Occipital lobe (tissue), 2 donors: Measurements from ENCODE around the gene LMAN2. TPM values are rescaled to one million over a fixed set of nuclear protein-coding genes. Genes with fewer than 3 reads are reported as not detected.
"Not testable (repeated sequence)": the region's sequence is repeated elsewhere in the genome, so short reads cannot be mapped to it uniquely, and the experiment has no call there.

Source experiments
- DNase-seq: peaks from one replicate; lab custom pipeline; 2025; lab: John Stamatoyannopoulos, UW
- total RNA-seq: library from RNA; depleted of rRNA; stranded (reverse); fragments of >200 nt; gene quantifications from one replicate; pipeline ENCODE4 v1.2.3, GENCODE V29; 2014

Gene LMAN2
- total RNA-seq, 1 donor from 2014 or later, result 73.5 TPM

GRCh38 chr5:177307544-177308363, 43.7 kb downstream of the LMAN2 start:
- no peak for DNase-seq

DNA sequence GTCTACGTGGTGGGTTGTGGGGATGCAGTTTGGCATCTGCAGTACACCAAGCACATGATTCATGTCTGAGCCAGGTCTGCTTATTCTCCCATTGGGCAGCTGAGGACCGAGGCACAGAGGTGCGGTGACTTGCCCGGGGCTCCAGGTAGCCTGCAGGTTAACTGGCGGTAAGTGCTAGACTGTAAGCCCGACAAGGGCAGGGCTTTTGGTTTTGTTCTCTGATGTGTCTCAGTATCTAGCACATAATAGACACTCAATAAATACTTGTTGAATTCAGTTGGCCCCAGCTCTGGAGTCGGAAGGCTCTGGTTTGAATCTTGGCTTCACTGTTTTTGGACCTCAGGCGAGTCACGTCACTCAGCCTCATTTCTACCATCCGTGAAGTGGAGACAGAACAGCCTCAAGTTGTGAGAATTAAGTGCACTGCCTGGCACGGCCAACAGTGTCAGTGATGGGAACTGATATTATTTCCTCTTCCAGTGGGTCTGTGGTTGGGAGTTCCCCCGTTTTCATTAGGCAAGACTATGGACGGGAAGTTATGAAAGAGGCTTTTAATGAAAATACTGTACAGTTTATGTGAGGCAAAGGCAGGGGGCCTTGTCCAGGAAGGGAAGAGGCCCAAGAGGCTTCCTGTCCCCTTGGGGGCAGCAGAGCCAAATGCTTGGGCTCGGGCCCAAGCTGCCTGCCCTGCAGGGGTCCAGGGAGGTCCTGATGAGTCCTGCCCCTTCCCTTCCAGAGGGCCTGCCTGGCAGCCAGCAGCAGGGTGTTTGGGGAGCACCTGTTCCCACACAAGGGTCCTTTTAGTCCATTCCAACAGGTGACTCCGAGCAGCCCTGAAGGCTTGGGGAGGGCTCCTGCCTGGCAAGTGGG, 44.6 kb downstream of the LMAN2 start:
- DNase-seq, result no peak

DNA sequence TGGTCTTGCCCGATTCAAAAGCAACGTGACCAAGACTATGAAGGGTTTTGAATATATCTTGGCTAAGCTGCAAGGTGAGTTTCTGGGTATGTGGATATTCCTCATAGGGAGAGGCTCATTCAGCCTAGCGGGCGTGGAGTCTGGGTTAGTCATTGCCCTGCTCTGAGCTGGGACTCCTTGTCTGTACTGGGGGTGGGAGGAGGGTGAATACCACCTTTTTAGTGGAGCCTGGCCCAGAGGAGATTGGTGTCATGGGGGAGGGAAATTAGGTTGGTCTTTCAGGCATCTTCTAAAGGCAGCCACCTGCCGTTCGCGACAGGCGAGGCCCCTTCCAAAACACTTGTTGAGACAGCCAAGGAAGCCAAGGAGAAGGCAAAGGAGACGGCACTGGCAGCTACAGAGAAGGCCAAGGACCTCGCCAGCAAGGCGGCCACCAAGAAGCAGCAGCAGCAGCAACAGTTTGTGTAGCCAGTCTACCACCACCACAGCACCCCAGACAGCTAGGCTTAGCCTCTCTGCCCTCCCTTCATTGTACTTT, 45.3 kb downstream of the LMAN2 start:
- not testable (repeated sequence) for DNase-seq

DNA sequence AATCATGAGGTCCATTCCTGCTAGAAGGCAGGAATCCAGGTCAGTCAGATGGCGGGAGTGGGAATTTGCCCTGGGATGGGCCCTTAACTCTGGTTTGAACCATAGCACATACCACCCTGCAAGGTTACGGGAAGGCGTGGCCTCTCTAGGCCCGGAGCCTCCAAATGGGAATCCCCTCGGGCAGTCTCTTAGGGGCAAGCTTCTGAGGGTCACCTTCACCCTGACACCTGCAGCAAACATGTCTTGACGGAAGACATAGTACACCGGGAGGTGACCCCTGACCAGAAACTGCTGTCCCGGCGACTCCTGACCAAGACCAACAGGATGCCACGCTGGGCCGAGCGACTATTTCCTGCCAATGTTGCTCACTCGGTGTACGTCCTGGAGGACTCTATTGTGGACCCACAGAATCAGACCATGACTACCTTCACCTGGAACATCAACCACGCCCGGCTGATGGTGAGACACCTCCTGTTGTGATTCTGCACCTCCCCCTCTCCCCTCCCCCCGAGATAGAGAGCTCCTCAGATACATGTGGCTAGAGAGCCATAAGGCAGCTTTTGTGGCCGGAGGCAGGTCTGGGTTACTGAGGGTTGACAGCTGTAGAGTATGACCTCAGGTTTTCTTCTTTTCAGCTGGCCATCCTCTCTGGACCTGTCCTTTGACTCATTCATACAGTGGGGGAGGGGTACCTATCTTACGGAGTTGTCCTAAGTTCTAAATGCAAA, 46.9 kb downstream of the LMAN2 start:
- no peak for DNase-seq

- DNase-seq, result no peak
Measured at GRCh38 chr5:177303925-177304391, 47.5 kb downstream of the LMAN2 start.

DNA sequence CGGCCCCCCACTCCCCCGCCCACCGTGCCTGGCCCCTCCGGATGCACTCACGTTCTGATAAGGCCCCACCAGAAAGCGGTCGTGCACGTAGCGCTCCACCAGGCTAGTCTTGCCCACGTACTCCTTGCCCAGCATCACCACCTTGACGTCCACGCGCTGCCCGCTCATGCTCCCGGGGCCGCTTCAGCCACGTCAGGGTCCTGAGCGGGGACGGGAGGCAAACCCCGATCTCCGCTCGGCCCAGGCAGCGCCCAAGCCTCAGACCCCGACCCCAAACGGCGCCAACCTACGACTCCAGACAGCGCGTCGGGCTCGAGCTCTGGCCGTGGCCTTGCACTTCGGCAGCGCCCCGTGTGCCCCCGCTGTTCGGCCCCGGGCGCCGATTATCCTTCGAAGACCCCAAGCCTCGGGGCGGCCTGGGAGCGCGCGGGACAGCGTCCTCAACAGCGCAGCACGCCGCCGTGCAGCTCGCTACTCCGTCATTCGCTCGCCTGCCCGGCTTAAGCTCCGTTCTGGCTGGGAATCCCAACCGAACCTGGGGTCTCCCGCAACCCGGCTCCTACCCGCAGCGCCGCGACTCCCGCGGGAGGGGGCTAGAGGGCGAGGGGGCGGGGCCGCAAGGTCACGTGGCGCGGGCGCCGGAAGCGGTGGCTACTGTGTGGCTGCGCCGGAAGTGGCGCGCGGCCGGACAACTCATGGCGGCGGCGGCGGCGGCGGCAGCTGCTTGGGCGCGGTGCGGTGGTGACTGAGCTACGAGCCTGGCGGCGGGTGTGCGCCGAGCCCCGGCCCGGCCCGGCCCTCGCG, 48.1 kb downstream of the LMAN2 start, which contains the start of the genes PRELID1 and RAB24:
Gene PRELID1 (plus strand): TSS at position 679 of the 804 bp plus-strand sequence. CDS start 187 bp downstream, outside the sequence.
Gene RAB24 (minus strand): TSS at position 599 of the 804 bp plus-strand sequence. CDS start 431 bp downstream, at position 168.
- DNase-seq, result peak; percentile 71

DNA sequence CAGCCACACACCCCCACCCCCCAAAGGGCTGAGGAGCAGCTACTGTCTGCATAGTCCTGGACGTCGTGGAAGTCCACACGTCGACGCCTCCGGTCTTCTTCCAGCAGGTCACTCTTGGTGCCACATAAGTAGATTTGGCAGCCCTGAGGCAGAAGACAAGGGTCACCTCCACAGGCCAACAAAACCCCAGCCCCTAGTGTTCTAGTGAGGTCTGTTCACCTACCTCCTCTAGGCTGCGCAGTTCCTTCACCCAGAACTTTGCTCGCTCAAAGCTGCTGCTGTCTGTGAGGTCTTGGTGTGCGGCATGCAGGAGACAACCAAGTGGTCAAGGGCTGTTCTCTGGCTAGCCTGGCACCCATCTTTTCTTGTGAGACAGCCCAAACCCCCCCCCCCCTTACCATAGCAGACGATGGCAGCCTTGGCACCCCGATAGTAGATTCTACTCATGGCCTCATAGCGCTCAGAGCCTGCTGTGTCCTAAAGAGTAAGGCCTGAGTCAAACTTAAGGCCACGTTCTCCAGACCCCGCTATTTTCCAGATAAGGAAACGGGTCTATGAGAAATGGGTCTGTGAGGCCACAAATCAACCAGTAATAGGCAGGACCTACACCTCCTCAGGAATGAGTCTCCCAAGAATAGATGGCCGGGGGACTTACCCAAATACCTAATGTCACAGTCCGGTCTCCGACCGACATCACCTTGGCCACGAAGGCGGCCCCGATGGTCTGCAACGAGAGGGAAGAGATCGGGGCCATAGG, 48.9 kb downstream of the LMAN2 start:
- DNase-seq, result no peak

GRCh38 chr5:177301503-177302165, 49.8 kb downstream of the LMAN2 start:
- no peak for DNase-seq

GRCh38 chr5:177300951-177301350, 50.5 kb downstream of the LMAN2 start:
- DNase-seq, result no peak

GRCh38 chr5:177300236-177300880, 51.1 kb downstream of the LMAN2 start:
- no peak for DNase-seq

DNA sequence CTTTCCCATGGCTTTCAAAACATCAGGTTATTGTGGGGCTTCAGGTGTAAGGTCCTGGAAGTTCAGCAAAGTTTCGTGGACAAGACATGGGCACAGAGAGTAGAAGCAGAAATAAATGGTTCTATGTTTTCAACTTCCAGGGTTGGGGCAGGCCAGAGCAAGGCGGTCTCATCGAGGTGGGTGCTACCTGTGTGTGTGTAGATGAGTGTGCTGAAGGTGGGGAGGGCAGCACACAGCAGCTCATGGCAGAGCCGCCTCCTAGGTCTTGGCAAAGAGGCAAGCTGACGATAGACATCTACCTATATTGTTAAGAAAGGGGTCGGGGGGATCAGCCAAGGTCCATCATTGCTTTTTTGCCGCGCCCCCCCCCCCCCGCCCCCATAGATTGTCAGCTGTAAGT, 51.8 kb downstream of the LMAN2 start:
- no peak for DNase-seq

DNA sequence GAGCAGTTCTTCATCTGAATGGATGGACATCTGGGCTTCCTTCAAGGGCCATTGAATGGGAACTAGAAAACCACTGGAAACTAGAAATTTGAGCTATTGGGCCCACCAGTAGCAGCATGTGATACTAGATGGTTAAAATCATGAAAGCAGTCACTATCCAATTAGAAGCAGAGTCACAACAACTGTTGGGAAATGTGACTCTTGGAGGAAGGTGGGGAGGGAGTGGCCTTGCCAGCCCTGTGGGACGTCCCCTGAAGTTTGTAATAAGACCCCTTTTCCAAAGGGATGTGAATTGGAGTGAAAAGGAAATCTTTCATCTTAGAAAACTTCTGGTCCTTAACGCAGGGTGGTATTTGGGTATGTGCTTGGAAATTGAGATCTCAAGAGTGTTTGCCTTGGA, 53.5 kb downstream of the LMAN2 start:
- DNase-seq, result no peak

- DNase-seq, result no peak
Measured at GRCh38 chr5:177296581-177296980, 54.9 kb downstream of the LMAN2 start.

GRCh38 chr5:177295924-177296323, 55.5 kb downstream of the LMAN2 start:
- no peak for DNase-seq

- DNase-seq, result no peak
Measured at GRCh38 chr5:177294632-177295031, 56.8 kb downstream of the LMAN2 start.

DNA sequence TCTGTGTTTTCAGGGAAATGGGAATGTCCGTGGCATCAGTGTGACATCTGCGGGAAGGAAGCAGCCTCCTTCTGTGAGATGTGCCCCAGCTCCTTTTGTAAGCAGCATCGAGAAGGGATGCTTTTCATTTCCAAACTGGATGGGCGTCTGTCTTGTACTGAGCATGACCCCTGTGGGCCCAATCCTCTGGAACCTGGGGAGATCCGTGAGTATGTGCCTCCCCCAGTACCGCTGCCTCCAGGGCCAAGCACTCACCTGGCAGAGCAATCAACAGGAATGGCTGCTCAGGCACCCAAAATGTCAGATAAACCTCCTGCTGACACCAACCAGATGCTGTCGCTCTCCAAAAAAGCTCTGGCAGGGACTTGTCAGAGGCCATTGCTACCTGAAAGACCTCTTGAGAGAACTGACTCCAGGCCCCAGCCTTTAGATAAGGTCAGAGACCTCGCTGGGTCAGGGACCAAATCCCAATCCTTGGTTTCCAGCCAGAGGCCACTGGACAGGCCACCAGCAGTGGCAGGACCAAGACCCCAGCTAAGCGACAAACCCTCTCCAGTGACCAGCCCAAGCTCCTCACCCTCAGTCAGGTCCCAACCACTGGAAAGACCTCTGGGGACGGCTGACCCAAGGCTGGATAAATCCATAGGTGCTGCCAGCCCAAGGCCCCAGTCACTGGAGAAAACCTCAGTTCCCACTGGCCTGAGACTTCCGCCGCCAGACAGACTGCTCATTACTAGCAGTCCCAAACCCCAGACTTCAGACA, 57.5 kb downstream of the LMAN2 start:
- DNase-seq, result no peak

DNA sequence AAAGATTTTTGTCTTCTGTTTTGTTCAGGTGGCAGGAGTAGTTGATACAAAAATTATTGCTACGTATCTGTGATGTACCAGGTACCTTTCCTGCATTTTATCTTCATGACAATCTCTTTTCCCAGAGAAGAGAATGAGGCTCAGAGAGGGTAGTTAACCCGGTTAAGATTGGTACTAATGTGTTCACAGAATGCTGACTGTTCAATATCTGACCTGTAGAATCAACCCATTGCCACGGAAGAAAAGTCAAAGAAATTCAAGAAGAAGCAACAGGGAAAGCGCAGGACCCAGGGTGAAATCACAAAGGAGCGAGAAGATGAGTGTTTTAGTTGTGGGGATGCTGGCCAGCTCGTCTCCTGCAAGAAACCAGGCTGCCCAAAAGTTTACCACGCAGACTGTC, 59.7 kb downstream of the LMAN2 start:
- DNase-seq, result no peak
